A673 (cell line): ENCODE data around the gene CCDC85A.

Source experiments
- CTCF ChIP-seq: fragments of 300-800, 200-600 bp; sonication (generic); conservative IDR thresholded peaks from 2 replicates; pipeline ENCODE4 v1.5.1; 2017; ENCODE audit warnings: low read depth, mild to moderate bottlenecking, antibody characterized with exemption, low read length, moderate library complexity, mixed read lengths
- EZH2 ChIP-seq: fragments of 200-600 bp; sonication (generic); IDR thresholded peaks from 2 replicates; pipeline ENCODE4 v1.6.1; 2017; ENCODE audit warnings: borderline replicate concordance, low read depth, mild to moderate bottlenecking, mixed read lengths, antibody characterized with exemption, low read length; ENCODE audit not compliant: poor library complexity, severe bottlenecking

DNA sequence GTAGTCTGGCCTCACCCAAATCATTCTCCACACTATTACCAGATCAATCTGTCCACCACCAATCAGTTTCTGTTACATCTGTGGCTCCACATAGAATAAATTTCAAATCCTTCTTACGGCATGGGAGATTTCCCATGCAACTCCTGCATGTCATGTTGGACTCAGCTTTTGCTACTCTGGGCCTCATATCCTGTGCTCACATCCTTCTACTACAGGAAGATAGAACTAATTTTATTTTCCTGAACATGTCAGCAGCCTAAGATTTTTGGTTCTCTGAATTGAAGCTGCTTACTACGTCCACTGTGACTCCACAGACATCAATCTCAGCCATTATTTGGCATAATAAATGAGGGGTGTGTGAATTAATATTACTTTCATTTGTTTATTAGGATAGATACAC lies 181.1 kb downstream of the CCDC85A start:
- TF ChIP-seq CTCF (no peak), EZH2 (no peak)
